Heart right ventricle (tissue), 16 donors: ENCODE measurements around the gene RHOV. TPM values are rescaled to one million over a fixed set of nuclear protein-coding genes. Genes with fewer than 3 reads are reported as not detected.

ENCODE experiments used
- ATAC-seq, 8 donors: fragments of 200-7000 bp; cut with Tn5 transposase; one replicate each; pipeline ENCODE4 v1.9.1; 2020; ENCODE audit warnings: mild to moderate bottlenecking in 8 of 8, moderate library complexity in 8 of 8, moderate number of reproducible peaks in 1 of 8
- DNase-seq, 2 donors: peaks; one replicate each; pipeline ENCODE4 v3.0.0-alpha.2; 2020
- H3K27ac ChIP-seq, 10 donors: fragments of 200-600 bp; sonication (generic) in 2 of 10; one replicate each; pipeline versions ENCODE4 v1.5.0 to v1.8.0; 2020 to 2022; ENCODE audit warnings: mild to moderate bottlenecking in 3 of 10
- H3K27me3 ChIP-seq, 7 donors: fragments of 200-600 bp; one replicate each; pipeline ENCODE4 v1.8.0; 2021 to 2022; ENCODE audit warnings: mild to moderate bottlenecking in 2 of 7
- H3K36me3 ChIP-seq, 9 donors: fragments of 200-600 bp; sonication (generic) in 1 of 9; one replicate each; pipeline versions ENCODE4 v1.5.0 to v1.8.0; 2020 to 2022; ENCODE audit warnings: mild to moderate bottlenecking in 2 of 9
- H3K4me1 ChIP-seq, 9 donors: fragments of 200-600 bp; sonication (generic) in 1 of 9; one replicate each; pipeline versions ENCODE4 v1.5.0 to v1.8.0; 2020 to 2022; ENCODE audit warnings: mild to moderate bottlenecking in 4 of 9
- H3K4me3 ChIP-seq, 10 donors: fragments of 200-600 bp; sonication (generic) in 2 of 10; one replicate each; pipeline versions ENCODE4 v1.5.0 to v1.8.0; 2020 to 2022; ENCODE audit warnings: mild to moderate bottlenecking in 7 of 10, moderate library complexity in 2 of 10
- H3K9me3 ChIP-seq, 11 donors: fragments of 200-600 bp in 10 of 11; sonication (generic) in 2 of 11; one replicate each; pipeline versions ENCODE4 v1.5.0 to v1.8.0; 2013 to 2022; ENCODE audit warnings: mild to moderate bottlenecking in 2 of 11, control low read depth in 1 of 11, moderate library complexity in 1 of 11
- CTCF ChIP-seq, 9 donors: fragments of 200-600 bp; sonication (generic) in 2 of 9; IDR thresholded peaks; one replicate each; pipeline versions ENCODE4 v1.5.0 to v1.8.0; 2021 to 2022; ENCODE audit warnings: antibody characterized with exemption in 9 of 9, mild to moderate bottlenecking in 5 of 9, moderate library complexity in 1 of 9
- WGBS, 2 donors: extraction: QIAGEN DNeasy Blood & Tissue Kit; methylation state at CpG; one replicate each; pipeline ENCODE4 v1.1.7; 2013; ENCODE audit warnings: inconsistent platforms in 1 of 2; 5-methylcytosine and 5-hydroxymethylcytosine counted together
- intact Hi-C, 10 donors: fragments of 100-400 bp; cut with DNase I; formaldehyde crosslinking; loops; one replicate each; pipeline versions ENCODE4 v1.11.1 to v1.14.2; 2022
- polyA plus RNA-seq, 2 donors: library from polyadenylated mRNA; stranded (reverse); fragments of 200-250 nt; gene quantifications; one replicate each; pipeline ENCODE4 v1.2.3, GENCODE V29; 2013
- total RNA-seq, 10 donors: library from RNA; stranded (reverse); fragmentation: NEBNext Ultra II Directional in 3 of 10; extraction: Animal tissue kit (Norgen Biotek cat#: 25700) in 3 of 10; gene quantifications; one replicate each; pipeline versions ENCODE4 v1.2.1 to v1.2.4, GENCODE V29; 2021 to 2023
- donor health status: Arrhythmogenic right ventricular cardiomyopathy.
- donor health status: ischemic (EF 13 %, LVEDD 7.1; RV severe dilation, severe dysfunction).
- donor health status: healthy with polysubstance abuse.
- donor health status: DM: no; HTN: yes; CAD: no.
- donor health status: DM: no; HTN: no; CAD: no.
- donor health status: ischemic (EF 25% LVEDD 6.9; RV normal size, moderate dysfunction).
- donor health status: ischemic (EF 25% LVEDD 5.7; RV mildly dilated, moderate dysfunction).
- donor health status: healthy.
- donor health status: DM: yes; HTN: yes; CAD: no.
- donor health status: Ischemic cardiomyopathy.
- donor health status: ischemic (EF 35%, LVEDD 5.7; RV mildly dilated, moderate dysfunction).
- donor health status: nonischemic (EF 11% LVEDD 7.7; RV severe dilation, severe dysfunction).
- donor health status: DM: yes; HTN: yes; CAD: no.
- donor health status: PGD.
- donor health status: ischemic (EF 29% LVEDD 5.4; RV normal size, mild dysfunction).
- donor health status: nonischemic (EF 23%, LVEDD 6.1; RV moderate dilation, normal function).

RHOV gene
- total and polyA plus RNA-seq, 12 donors: 0.03 TPM; not detected in 11

- Histone ChIP-seq H3K4me3 (no peak overlapping the region), H3K36me3 (no peaks in the 10 kb centered on the region), H3K27ac (no peak overlapping the region), H3K27me3 (peaks cover 0 to 7% (median 0%) of the 10 kb centered on the region in 7 donors), H3K9me3 (no peaks in the 10 kb centered on the region), H3K4me1 (peaks cover 0 to 11% (median 0%) of the 10 kb centered on the region in 9 donors)
- ATAC-seq (no peak), DNase-seq (no peak)
- intact Hi-C loops: loop anchor here in 2 of 10 donors (10.0 kb wide), 1 partner anchor 331 kb away; no protein-coding TSS in a partner anchor
- no peak for TF ChIP-seq CTCF (IDR thresholded peaks at IDR 0.05)
- WGBS, 2 donors: 92 to 93% methylated on average over 16 of the region's 16 CpGs
Observed at GRCh38 chr15:40853241-40853890, 20.7 kb downstream of the RHOV start.

- no peak for DNase-seq
- intact Hi-C loops: loop anchor here in 2 of 10 donors (10.0 kb wide), 1 partner anchor 332 kb away; no protein-coding TSS in a partner anchor
- no peaks in the 10 kb centered on the region for H3K36me3 ChIP-seq
- H3K27ac ChIP-seq: no peak overlapping the region
- peaks cover 0 to 7% (median 0%) of the 10 kb centered on the region in 7 donors for H3K27me3 ChIP-seq
- ATAC-seq: no peak
- no peaks in the 10 kb centered on the region for H3K9me3 ChIP-seq
- no peak overlapping the region for H3K4me3 ChIP-seq
- no peak for TF ChIP-seq CTCF (IDR thresholded peaks at IDR 0.05)
- peaks cover 0 to 14% (median 0%) of the 10 kb centered on the region in 9 donors for H3K4me1 ChIP-seq
- 90 to 96% methylated on average over 5 of the region's 5 CpGs for WGBS, 2 donors
Observed at GRCh38 chr15:40852529-40852928, 21.5 kb downstream of the RHOV start.

GRCh38 chr15:40850576-40851112, 23.4 kb downstream of the RHOV start:
- no peak overlapping the region for H3K4me3 ChIP-seq
- no peak for ATAC-seq
- WGBS, 2 donors: 83 to 86% methylated on average over 8 of the region's 8 CpGs
- intact Hi-C loops: loop anchor here in 2 of 10 donors (10.0 kb wide), 1 partner anchor 334 kb away; no protein-coding TSS in a partner anchor
- DNase-seq: no peak
- no peak overlapping the region for H3K27ac ChIP-seq
- TF ChIP-seq CTCF (IDR thresholded peaks at IDR 0.05): no peak
- H3K9me3 ChIP-seq: no peaks in the 10 kb centered on the region
- no peaks in the 10 kb centered on the region for H3K36me3 ChIP-seq
- peaks cover 0 to 18% (median 10%) of the 10 kb centered on the region in 7 donors for H3K27me3 ChIP-seq
- peaks cover 0 to 23% (median 0%) of the 10 kb centered on the region in 9 donors for H3K4me1 ChIP-seq

GRCh38 chr15:40847223-40847961, 26.6 kb downstream of the RHOV start:
- peaks cover 9 to 43% (median 34%) of the 10 kb centered on the region in 7 donors for H3K27me3 ChIP-seq
- no peak for TF ChIP-seq CTCF (IDR thresholded peaks at IDR 0.05)
- DNase-seq (peak; percentile 21 to 34), ATAC-seq (peak; percentile 44 to 78 (median 74))
- intact Hi-C loops: no loop called here
- no peak overlapping the region for H3K4me3 ChIP-seq
- H3K36me3 ChIP-seq: no peaks in the 10 kb centered on the region
- 77 to 81% methylated on average over 7 of the region's 7 CpGs for WGBS, 2 donors
- peaks cover 10 to 41% (median 13%) of the 10 kb centered on the region in 9 donors for H3K4me1 ChIP-seq
- H3K27ac ChIP-seq: peak overlapping the region in 2 of 10 donors; percentile 22 to 62
- H3K9me3 ChIP-seq: no peaks in the 10 kb centered on the region
